Esophagus muscularis mucosa (tissue), 4 donors: Measurements from ENCODE around the gene WIPF3. TPM values are rescaled to one million over a fixed set of nuclear protein-coding genes. Genes with fewer than 3 reads are reported as not detected.

Source experiments
- DNase-seq: peaks from one replicate; pipeline ENCODE4 v3.0.0-alpha.2; 2017; ENCODE audit errors: extremely low spot score
- H3K27ac ChIP-seq, 4 donors: fragments of 200-600 bp; sonication (generic); replicated peaks in 1 of 4; 1 replicate in 3 of 4; 2 replicates in 1 of 4; pipeline ENCODE4 v1.5.1; 2016 to 2019; ENCODE audit warnings: mild to moderate bottlenecking in 1 of 4
- H3K27me3 ChIP-seq, 4 donors: fragments of 200-600 bp; sonication (generic); one replicate each; pipeline versions ENCODE4 v1.5.1 to v1.6.0; 2016 to 2019
- H3K36me3 ChIP-seq, 4 donors: fragments of 200-600 bp; sonication (generic); one replicate each; pipeline ENCODE4 v1.5.1; 2016 to 2019
- H3K4me1 ChIP-seq, 4 donors: fragments of 200-600 bp; sonication (generic); one replicate each; pipeline ENCODE4 v1.5.1; 2016 to 2019
- H3K4me3 ChIP-seq, 4 donors: fragments of 200-600 bp; sonication (generic); 1 replicate in 2 of 4; 2 replicates in 2 of 4; pipeline ENCODE4 v1.5.1; 2016 to 2019; ENCODE audit warnings: mild to moderate bottlenecking in 4 of 4, moderate library complexity in 1 of 4
- H3K9me3 ChIP-seq, 4 donors: fragments of 200-600 bp; sonication (generic); 1 replicate in 3 of 4; 2 replicates in 1 of 4; pipeline ENCODE4 v1.5.1; 2016 to 2019
- CTCF ChIP-seq, 3 experiments: fragments of 200-600 bp in 2 of 3; fragments of 450-650 bp in 1 of 3; sonication (generic) in 2 of 3; IDR thresholded peaks; one replicate each; pipeline ENCODE4 v1.5.1; 2017 to 2019; ENCODE audit warnings: antibody characterized with exemption in 3 of 3, mild to moderate bottlenecking in 2 of 3, moderate library complexity in 1 of 3
- EP300 ChIP-seq: sonication (generic); formaldehyde crosslinking; IDR thresholded peaks from one replicate; pipeline ENCODE4 v1.6.1; 2017; ENCODE audit warnings: antibody characterized with exemption
- POLR2A ChIP-seq: fragments of 450-650 bp; IDR thresholded peaks from one replicate; pipeline ENCODE4 v1.6.1; 2017; ENCODE audit warnings: antibody characterized with exemption, moderate library complexity, mild to moderate bottlenecking, low read depth
- POLR2AphosphoS5 ChIP-seq, 2 donors: sonication (generic); formaldehyde crosslinking; IDR thresholded peaks; one replicate each; pipeline ENCODE4 v1.6.1; 2017; ENCODE audit warnings: antibody characterized with exemption in 2 of 2
- WGBS: methylation state at CpG from one replicate; pipeline ENCODE4 v1.1.5; 2018; 5-methylcytosine and 5-hydroxymethylcytosine counted together
- intact Hi-C: fragments of 100-400 bp; cut with DNase I; formaldehyde crosslinking; loops from one replicate; pipeline ENCODE4 v1.15.1; 2023
- total RNA-seq, 4 donors: library from RNA; depleted of rRNA; stranded (reverse); fragments of >200 nt; gene quantifications; one replicate each; pipeline versions ENCODE4 v1.1.0 to v1.2.1, GENCODE V29; 2016

WIPF3 gene
- total RNA-seq, 4 donors from 2014 or later = 3.3 to 10.4 (median 6.2) TPM

GRCh38 chr7:29847496-29847895, 41.2 kb downstream of the WIPF3 start:
- H3K27me3 ChIP-seq = no peaks in the 10 kb centered on the region
- no peaks in the 10 kb centered on the region for H3K4me1 ChIP-seq
- intact Hi-C loops = no loop called here
- no peaks in the 10 kb centered on the region for H3K36me3 ChIP-seq
- WGBS = 95% methylated on average over 6 of the region's 6 CpGs
- H3K4me3 ChIP-seq = no peak overlapping the region
- no peak for TF ChIP-seq CTCF (IDR thresholded peaks at IDR 0.05)
- no peak for TF ChIP-seq EP300
- no peak for TF ChIP-seq POLR2A
- TF ChIP-seq POLR2AphosphoS5 (IDR thresholded peaks at IDR 0.05) = no peak
- no peak overlapping the region for H3K27ac ChIP-seq
- H3K9me3 ChIP-seq = no peaks in the 10 kb centered on the region
- no peak for DNase-seq

GRCh38 chr7:29847916-29848315, 41.6 kb downstream of the WIPF3 start:
- Histone ChIP-seq H3K4me1 (no peaks in the 10 kb centered on the region), H3K4me3 (no peak overlapping the region), H3K9me3 (no peaks in the 10 kb centered on the region), H3K36me3 (no peaks in the 10 kb centered on the region), H3K27me3 (no peaks in the 10 kb centered on the region), H3K27ac (no peak overlapping the region)
- no peak for DNase-seq
- 74% methylated on average over 3 of the region's 3 CpGs for WGBS
- TF ChIP-seq CTCF (IDR thresholded peaks at IDR 0.05) (no peak), EP300 (no peak), POLR2A (no peak), POLR2AphosphoS5 (IDR thresholded peaks at IDR 0.05) (no peak)
- intact Hi-C loops = no loop called here

GRCh38 chr7:29848941-29849340, 42.6 kb downstream of the WIPF3 start:
- intact Hi-C loops = no loop called here
- Histone ChIP-seq H3K4me3 (no peak overlapping the region), H3K27ac (no peak overlapping the region), H3K4me1 (no peaks in the 10 kb centered on the region), H3K36me3 (no peaks in the 10 kb centered on the region), H3K9me3 (no peaks in the 10 kb centered on the region), H3K27me3 (no peaks in the 10 kb centered on the region)
- 78% methylated on average over 3 of the region's 3 CpGs for WGBS
- no peak for TF ChIP-seq POLR2AphosphoS5 (IDR thresholded peaks at IDR 0.05)
- no peak for TF ChIP-seq CTCF (IDR thresholded peaks at IDR 0.05)
- no peak for TF ChIP-seq EP300
- TF ChIP-seq POLR2A = no peak
- DNase-seq = no peak

- intact Hi-C loops = no loop called here
- Histone ChIP-seq H3K4me3 (no peak overlapping the region), H3K9me3 (no peaks in the 10 kb centered on the region), H3K27me3 (no peaks in the 10 kb centered on the region), H3K27ac (no peak overlapping the region), H3K4me1 (no peaks in the 10 kb centered on the region), H3K36me3 (no peaks in the 10 kb centered on the region)
- no peak for DNase-seq
- 91% methylated on average over 7 of the region's 7 CpGs for WGBS
- TF ChIP-seq POLR2A (no peak), POLR2AphosphoS5 (IDR thresholded peaks at IDR 0.05) (no peak), EP300 (no peak), CTCF (IDR thresholded peaks at IDR 0.05) (no peak)
Measured at GRCh38 chr7:29851487-29851886, 45.2 kb downstream of the WIPF3 start.

GRCh38 chr7:29852457-29852856, 46.1 kb downstream of the WIPF3 start:
- intact Hi-C loops = no loop called here
- H3K4me1 ChIP-seq = no peaks in the 10 kb centered on the region
- no peaks in the 10 kb centered on the region for H3K36me3 ChIP-seq
- H3K9me3 ChIP-seq = no peaks in the 10 kb centered on the region
- no peak overlapping the region for H3K27ac ChIP-seq
- no peak overlapping the region for H3K4me3 ChIP-seq
- H3K27me3 ChIP-seq = no peaks in the 10 kb centered on the region
- WGBS = 100% methylated on average over 1 of the region's 1 CpG
- TF ChIP-seq POLR2A (no peak), CTCF (IDR thresholded peaks at IDR 0.05) (no peak), POLR2AphosphoS5 (IDR thresholded peaks at IDR 0.05) (no peak), EP300 (no peak)
- no peak for DNase-seq
